NT2/D1 (cell line): ENCODE measurements around the gene SCN7A.

ENCODE experiments used
- YY1 ChIP-seq: IDR thresholded peaks from 2 replicates; pipeline ENCODE4 v1.6.1; 2011; ENCODE audit not compliant: insufficient read length, insufficient read depth
- ZNF274 ChIP-seq: IDR thresholded peaks from 2 replicates; pipeline ENCODE4 v1.6.1; 2011; ENCODE audit warnings: mild to moderate bottlenecking, low read depth, low read length

DNA sequence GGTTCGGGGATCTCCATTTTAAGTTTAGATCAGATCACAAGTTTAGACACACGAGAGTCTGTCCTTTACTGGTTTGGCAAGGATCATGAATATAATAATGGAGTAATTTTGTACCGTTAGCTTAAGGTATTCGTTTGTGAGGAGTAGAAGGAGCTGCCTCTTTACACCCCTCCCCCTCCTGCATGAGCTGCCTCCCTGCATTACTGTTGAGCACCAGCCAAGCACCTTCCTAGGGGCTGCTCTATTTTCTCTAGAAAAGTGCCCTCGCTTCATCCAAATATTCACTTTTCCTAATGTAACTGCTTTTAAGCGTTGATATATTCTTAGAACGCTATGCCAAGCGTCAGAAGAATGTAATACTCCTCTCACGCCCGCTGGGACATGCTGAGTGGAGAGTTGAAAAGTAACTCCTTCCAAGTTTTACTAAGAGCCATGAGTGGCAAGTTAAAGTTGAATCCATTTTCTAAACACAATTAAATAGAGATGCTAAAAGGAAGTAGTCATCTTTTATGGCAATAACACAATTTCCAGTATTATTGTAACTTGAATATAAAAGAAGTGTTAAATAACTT is 25.4 kb upstream of the SCN7A start:
- TF ChIP-seq YY1 (no peak), ZNF274 (no peak)
